Measurements from ENCODE around the gene UBE2O. TPM values are rescaled to one million over a fixed set of nuclear protein-coding genes. Genes with fewer than 3 reads are reported as not detected.
A peak's percentile ranks its signal among the peaks of the same experiment; 100 is the strongest.
"Not testable (repeated sequence)": the region's sequence is repeated elsewhere in the genome, so short reads cannot be mapped to it uniquely, and the experiment has no call there.

UBE2O gene
- total and polyA plus RNA-seq, 11 donors, result 16.0 to 36.1 (median 30.7) TPM

DNA sequence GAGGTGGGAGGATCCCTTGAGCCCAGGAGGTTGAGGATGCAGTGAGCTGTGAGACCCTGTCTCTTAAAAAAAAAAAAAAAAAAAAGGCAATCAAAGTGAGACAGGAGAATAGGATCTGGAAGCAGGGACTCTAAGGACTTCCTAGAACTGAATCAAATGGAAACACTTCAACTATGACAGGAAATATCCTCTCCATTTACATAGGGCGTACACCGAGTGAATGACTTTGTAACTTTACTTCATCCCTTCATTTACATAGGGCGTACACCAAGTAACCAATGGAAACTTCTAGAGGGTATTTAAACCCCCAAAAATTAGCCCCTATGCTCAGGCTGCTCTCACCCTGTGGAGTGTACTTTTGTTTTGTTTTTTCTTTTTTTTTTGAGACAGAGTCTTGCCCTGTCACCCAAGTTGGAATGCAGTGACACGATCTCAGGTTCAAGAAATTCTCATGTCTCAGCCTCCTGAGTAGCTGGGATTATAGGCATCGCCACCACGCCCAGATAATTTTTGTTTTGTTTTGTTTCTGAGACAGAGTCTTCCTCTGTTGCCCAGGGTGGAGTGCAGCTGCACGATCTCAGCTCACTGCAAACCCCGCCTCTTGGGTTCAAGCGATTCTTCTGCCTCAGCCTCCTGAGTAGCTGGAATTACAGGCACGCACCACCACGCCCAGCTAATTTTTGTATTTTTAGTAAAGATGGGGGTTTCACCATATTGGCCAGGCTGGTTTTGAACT, 89.7 kb downstream of the UBE2O start:
- intact Hi-C loops (cut with DNase I), result no loop called here
- Histone ChIP-seq H3K4me1 (peaks cover 0 to 21% (median 8%) of the 10 kb centered on the region in 12 donors), H3K36me3 (no peaks in the 10 kb centered on the region), H3K27me3 (no peaks in the 10 kb centered on the region), H3K27ac (peak overlapping the region in 3 of 12 donors; percentile 25 to 62 (median 31)), H3K9me3 (no peaks in the 10 kb centered on the region), H3K4me3 (no peak overlapping the region)
- no peak for DNase-seq
- WGBS, 4 donors, result 71 to 78% (median 74%) methylated on average over 11 of the region's 11 CpGs
- TF ChIP-seq, protein P1, sequence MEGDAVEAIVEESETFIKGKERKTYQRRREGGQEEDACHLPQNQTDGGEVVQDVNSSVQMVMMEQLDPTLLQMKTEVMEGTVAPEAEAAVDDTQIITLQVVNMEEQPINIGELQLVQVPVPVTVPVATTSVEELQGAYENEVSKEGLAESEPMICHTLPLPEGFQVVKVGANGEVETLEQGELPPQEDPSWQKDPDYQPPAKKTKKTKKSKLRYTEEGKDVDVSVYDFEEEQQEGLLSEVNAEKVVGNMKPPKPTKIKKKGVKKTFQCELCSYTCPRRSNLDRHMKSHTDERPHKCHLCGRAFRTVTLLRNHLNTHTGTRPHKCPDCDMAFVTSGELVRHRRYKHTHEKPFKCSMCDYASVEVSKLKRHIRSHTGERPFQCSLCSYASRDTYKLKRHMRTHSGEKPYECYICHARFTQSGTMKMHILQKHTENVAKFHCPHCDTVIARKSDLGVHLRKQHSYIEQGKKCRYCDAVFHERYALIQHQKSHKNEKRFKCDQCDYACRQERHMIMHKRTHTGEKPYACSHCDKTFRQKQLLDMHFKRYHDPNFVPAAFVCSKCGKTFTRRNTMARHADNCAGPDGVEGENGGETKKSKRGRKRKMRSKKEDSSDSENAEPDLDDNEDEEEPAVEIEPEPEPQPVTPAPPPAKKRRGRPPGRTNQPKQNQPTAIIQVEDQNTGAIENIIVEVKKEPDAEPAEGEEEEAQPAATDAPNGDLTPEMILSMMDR (IDR thresholded peaks at IDR 0.05), result no peak
- TF ChIP-seq POLR2A (IDR thresholded peaks at IDR 0.05), result no peak
- ATAC-seq, result no peak

DNA sequence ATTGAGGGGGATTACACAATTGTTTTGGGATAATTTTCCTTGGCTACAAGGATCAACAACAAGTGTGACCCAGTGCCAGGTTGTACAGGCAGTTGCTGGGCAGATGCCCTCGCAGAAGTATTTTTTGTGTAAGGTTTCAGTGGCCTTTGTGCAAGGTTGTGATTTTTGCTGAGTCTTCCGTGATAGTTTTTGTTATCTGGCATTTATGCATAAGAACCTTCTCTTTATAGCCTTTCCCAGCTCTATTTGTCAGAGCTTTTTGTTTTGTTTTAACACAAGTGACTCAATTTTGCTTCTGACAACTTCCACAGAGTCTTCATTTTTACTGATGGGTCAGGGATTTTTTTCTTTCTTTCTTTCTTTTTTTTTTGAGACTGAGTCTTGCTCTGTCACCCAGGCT, 92.5 kb downstream of the UBE2O start:
- ATAC-seq (no peak), DNase-seq (no peak)
- Histone ChIP-seq H3K27me3 (no peaks in the 10 kb centered on the region), H3K4me3 (no peak overlapping the region), H3K36me3 (no peaks in the 10 kb centered on the region), H3K9me3 (no peaks in the 10 kb centered on the region), H3K4me1 (peaks cover 0 to 21% (median 7%) of the 10 kb centered on the region in 12 donors), H3K27ac (peak overlapping the region in 1 of 12 donors; percentile 72)
- 84 to 88% (median 86%) methylated on average over 2 of the region's 2 CpGs for WGBS, 4 donors
- no peak for TF ChIP-seq POLR2A (IDR thresholded peaks at IDR 0.05)
- TF ChIP-seq, protein P1 (IDR thresholded peaks at IDR 0.05), result no peak
- intact Hi-C loops (cut with DNase I), result no loop called here

DNA sequence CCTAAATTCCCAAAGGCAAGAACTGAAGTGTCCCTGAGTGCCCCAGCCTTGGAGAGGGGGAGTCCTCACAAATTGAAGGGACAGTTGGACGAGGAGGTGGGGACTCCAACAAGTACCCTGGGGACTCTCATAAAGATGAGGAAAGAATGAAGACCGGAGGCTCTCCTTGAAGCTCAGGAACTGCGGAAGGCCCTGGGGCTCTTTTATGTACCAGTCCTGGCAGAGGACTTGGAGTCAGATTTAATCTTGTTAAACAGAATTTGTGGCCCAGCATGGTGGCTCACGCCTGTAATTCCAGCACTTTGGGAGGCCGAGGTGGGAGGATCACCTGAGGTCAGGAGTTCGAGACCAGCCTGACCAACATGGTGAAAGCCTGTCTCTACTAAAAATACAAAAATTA, 93.2 kb downstream of the UBE2O start:
- intact Hi-C loops (cut with DNase I), result loop anchor here in 2 of 10 donors (5.0 kb wide), 2 partner anchors 37 to 38 kb away; no protein-coding TSS in a partner anchor
- H3K27ac ChIP-seq, H3K27me3 ChIP-seq, H3K9me3 ChIP-seq, H3K36me3 ChIP-seq, ATAC-seq, DNase-seq, H3K4me3 ChIP-seq: not testable (repeated sequence)
- peaks cover 0 to 21% (median 7%) of the 10 kb centered on the region in 12 donors for H3K4me1 ChIP-seq
- WGBS, 4 donors, result 83 to 95% (median 93%) methylated on average over 6 of the region's 6 CpGs

- WGBS, 4 donors, result 90 to 92% (median 90%) methylated on average over 6 of the region's 6 CpGs
- H3K9me3 ChIP-seq, result no peaks in the 10 kb centered on the region
- ATAC-seq (no peak), DNase-seq (no peak)
- peaks cover 0 to 24% (median 9%) of the 10 kb centered on the region in 12 donors for H3K4me1 ChIP-seq
- TF ChIP-seq POLR2A (IDR thresholded peaks at IDR 0.05), result no peak
- TF ChIP-seq, protein P1 (IDR thresholded peaks at IDR 0.05), result no peak
- H3K4me3 ChIP-seq, result no peak overlapping the region
- H3K27ac ChIP-seq, result no peak overlapping the region
- H3K36me3 ChIP-seq, result no peaks in the 10 kb centered on the region
- no peaks in the 10 kb centered on the region for H3K27me3 ChIP-seq
- intact Hi-C loops (cut with DNase I), result loop anchor here in 2 of 10 donors (5.0 kb wide), 2 partner anchors 37 to 38 kb away; no protein-coding TSS in a partner anchor
Measured at GRCh38 chr17:76359375-76359774, 93.6 kb downstream of the UBE2O start.
